DOHH2 (cell line): ENCODE results near the gene HOXA6.

Experiments used
- H3F3A ChIP-seq: fragments of 200-600 bp; sonication (generic), shearing (Covaris generic); 2 replicates; pipeline ENCODE4 v1.6.0; 2016; ENCODE audit warnings: antibody characterized with exemption, mild to moderate bottlenecking; ENCODE audit not compliant: control insufficient read depth, insufficient read depth
- H3K27ac ChIP-seq: fragments of 200-600 bp; sonication (generic); 2 replicates; pipeline ENCODE4 v1.5.1; 2014; ENCODE audit warnings: low read depth, mild to moderate bottlenecking, low read length, moderate library complexity
- H3K27me3 ChIP-seq: fragments of 200-600 bp; sonication (generic); 2 replicates; pipeline ENCODE4 v1.6.1; 2014; ENCODE audit warnings: mild to moderate bottlenecking, low read length, mixed read lengths; ENCODE audit not compliant: control insufficient read depth
- H3K36me3 ChIP-seq: fragments of 200-600 bp; sonication (generic); 2 replicates; pipeline ENCODE4 v1.6.1; 2014; ENCODE audit warnings: mild to moderate bottlenecking, low read length, moderate library complexity, mixed read lengths; ENCODE audit not compliant: control insufficient read depth
- H3K4me1 ChIP-seq: fragments of 200-600 bp; sonication (generic); 2 replicates; pipeline ENCODE4 v1.6.1; 2014; ENCODE audit warnings: mild to moderate bottlenecking, low read length, mixed read lengths; ENCODE audit not compliant: control insufficient read depth
- H3K4me2 ChIP-seq: fragments of 200-600 bp; sonication (generic); 2 replicates; pipeline ENCODE4 v1.6.0; 2014; ENCODE audit warnings: mild to moderate bottlenecking, low read length, moderate library complexity
- H3K4me3 ChIP-seq: fragments of 200-600 bp; sonication (generic); 2 replicates; pipeline ENCODE4 v1.5.1; 2014; ENCODE audit warnings: mild to moderate bottlenecking, low read length, mixed read lengths
- H3K79me2 ChIP-seq: fragments of 200-600 bp; sonication (generic); 2 replicates; pipeline ENCODE4 v1.6.1; 2014; ENCODE audit warnings: mild to moderate bottlenecking, low read length, mixed read lengths; ENCODE audit not compliant: control insufficient read depth
- H3K9me2 ChIP-seq: fragments of 200-600 bp; sonication (generic); replicated peaks from 2 replicates; pipeline ENCODE4 v1.6.1; 2014; ENCODE audit warnings: mild to moderate bottlenecking, low read length, mixed read lengths; ENCODE audit not compliant: control insufficient read depth
- H3K9me3 ChIP-seq: fragments of 200-600 bp; sonication (generic); 2 replicates; pipeline ENCODE4 v1.6.1; 2014; ENCODE audit warnings: antibody characterized with exemption, low read length, mixed read lengths; ENCODE audit not compliant: control insufficient read depth, insufficient read depth
- H4K20me1 ChIP-seq: fragments of 200-600 bp; sonication (generic); 2 replicates; pipeline ENCODE4 v1.6.0; 2014; ENCODE audit warnings: low read depth, mild to moderate bottlenecking, antibody characterized with exemption, low read length, moderate library complexity; ENCODE audit not compliant: control insufficient read depth, insufficient read depth
- EZH2phosphoT487 ChIP-seq: fragments of 200-600 bp; sonication (generic); IDR thresholded peaks from 2 replicates; pipeline ENCODE4 v1.6.1; 2017; ENCODE audit warnings: borderline replicate concordance, mild to moderate bottlenecking, antibody characterized with exemption, low read length, moderate library complexity, mixed read lengths
- TF ChIP-seq, protein P1 (sequence below): fragments of 200-600 bp; sonication (generic); IDR thresholded peaks from one replicate; pipeline ENCODE4 v1.5.1; 2014; ENCODE audit warnings: antibody characterized with exemption, mild to moderate bottlenecking, low read depth, low read length; ENCODE audit not compliant: poor library complexity, severe bottlenecking

Gene HOXA6

GRCh38 chr7:27182285-27182841, 34.8 kb upstream of the HOXA6 start:
- Histone ChIP-seq H3K79me2 (no peaks in the 10 kb centered on the region), H3K27me3 (peaks cover 70% of the 10 kb centered on the region), H4K20me1 (no peaks in the 10 kb centered on the region), H3K27ac (no peak overlapping the region), H3F3A (peaks cover 2% of the 10 kb centered on the region; the same call in 1 of the 2 replicates), H3K9me2 (no peaks in the 10 kb centered on the region), H3K36me3 (no peaks in the 10 kb centered on the region), H3K9me3 (no peaks in the 10 kb centered on the region), H3K4me2 (no peak overlapping the region), H3K4me3 (no peak overlapping the region), H3K4me1 (peaks cover 25% of the 10 kb centered on the region)
- no peak for TF ChIP-seq EZH2phosphoT487
- TF ChIP-seq, protein P1, sequence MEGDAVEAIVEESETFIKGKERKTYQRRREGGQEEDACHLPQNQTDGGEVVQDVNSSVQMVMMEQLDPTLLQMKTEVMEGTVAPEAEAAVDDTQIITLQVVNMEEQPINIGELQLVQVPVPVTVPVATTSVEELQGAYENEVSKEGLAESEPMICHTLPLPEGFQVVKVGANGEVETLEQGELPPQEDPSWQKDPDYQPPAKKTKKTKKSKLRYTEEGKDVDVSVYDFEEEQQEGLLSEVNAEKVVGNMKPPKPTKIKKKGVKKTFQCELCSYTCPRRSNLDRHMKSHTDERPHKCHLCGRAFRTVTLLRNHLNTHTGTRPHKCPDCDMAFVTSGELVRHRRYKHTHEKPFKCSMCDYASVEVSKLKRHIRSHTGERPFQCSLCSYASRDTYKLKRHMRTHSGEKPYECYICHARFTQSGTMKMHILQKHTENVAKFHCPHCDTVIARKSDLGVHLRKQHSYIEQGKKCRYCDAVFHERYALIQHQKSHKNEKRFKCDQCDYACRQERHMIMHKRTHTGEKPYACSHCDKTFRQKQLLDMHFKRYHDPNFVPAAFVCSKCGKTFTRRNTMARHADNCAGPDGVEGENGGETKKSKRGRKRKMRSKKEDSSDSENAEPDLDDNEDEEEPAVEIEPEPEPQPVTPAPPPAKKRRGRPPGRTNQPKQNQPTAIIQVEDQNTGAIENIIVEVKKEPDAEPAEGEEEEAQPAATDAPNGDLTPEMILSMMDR = no peak

DNA sequence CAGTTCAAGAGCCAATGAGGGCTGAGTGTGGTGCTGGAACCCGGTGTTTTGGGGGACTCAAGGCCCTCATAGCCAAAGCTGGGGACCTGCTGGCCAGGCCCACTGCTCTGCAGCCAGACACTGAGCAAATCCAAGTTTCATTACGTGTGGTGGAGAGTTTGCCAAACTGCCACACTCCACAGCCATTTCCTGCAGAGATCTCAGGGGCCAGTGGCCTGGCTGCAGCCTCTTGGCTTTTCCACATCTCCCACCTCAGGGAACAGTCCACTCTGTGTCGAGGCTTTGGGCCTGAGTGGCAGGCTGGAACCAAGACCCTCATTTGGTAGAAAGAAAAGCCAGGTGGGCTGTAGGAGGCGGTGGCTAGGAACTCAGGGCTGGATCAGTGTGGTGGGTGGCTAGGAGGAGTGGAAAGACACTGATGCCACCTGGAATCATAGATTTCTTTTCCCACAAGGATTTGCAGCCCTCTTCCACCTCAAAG, 34.3 kb upstream of the HOXA6 start:
- Histone ChIP-seq H3K79me2 (no peaks in the 10 kb centered on the region), H4K20me1 (no peaks in the 10 kb centered on the region), H3F3A (no peaks in the 10 kb centered on the region; the same call in 1 of the 2 replicates), H3K9me2 (no peaks in the 10 kb centered on the region), H3K9me3 (no peaks in the 10 kb centered on the region), H3K27me3 (peaks cover 65% of the 10 kb centered on the region), H3K27ac (no peak overlapping the region), H3K36me3 (no peaks in the 10 kb centered on the region), H3K4me3 (no peak overlapping the region), H3K4me2 (no peak overlapping the region), H3K4me1 (peaks cover 25% of the 10 kb centered on the region)
- TF ChIP-seq, protein P1 = no peak
- no peak for TF ChIP-seq EZH2phosphoT487

- no peaks in the 10 kb centered on the region for H3F3A ChIP-seq
- H3K4me1 ChIP-seq = peaks cover 25% of the 10 kb centered on the region
- no peaks in the 10 kb centered on the region for H3K9me2 ChIP-seq
- H3K36me3 ChIP-seq = no peaks in the 10 kb centered on the region
- no peaks in the 10 kb centered on the region for H3K79me2 ChIP-seq
- H3K4me3 ChIP-seq = no peak overlapping the region
- no peaks in the 10 kb centered on the region for H3K9me3 ChIP-seq
- H3K4me2 ChIP-seq = peak overlapping the region; percentile 48; the same call in 1 of the 2 replicates
- no peak overlapping the region for H3K27ac ChIP-seq
- H4K20me1 ChIP-seq = no peaks in the 10 kb centered on the region
- TF ChIP-seq, protein P1 = no peak
- no peak for TF ChIP-seq EZH2phosphoT487
- H3K27me3 ChIP-seq = peaks cover 54% of the 10 kb centered on the region
These were observed 33.2 kb upstream of the HOXA6 start for GRCh38 chr7:27180431-27181420.
